Kidney capillary endothelial cell (primary cell): ENCODE data around the gene OSBPL6.
"Not testable (repeated sequence)": the region's sequence is repeated elsewhere in the genome, so short reads cannot be mapped to it uniquely, and the experiment has no call there.

Experiments used
- DNase-seq: peaks from one replicate; pipeline ENCODE4 v3.0.0-alpha.2; 2018; ENCODE audit warnings: low spot score

Gene OSBPL6

DNA sequence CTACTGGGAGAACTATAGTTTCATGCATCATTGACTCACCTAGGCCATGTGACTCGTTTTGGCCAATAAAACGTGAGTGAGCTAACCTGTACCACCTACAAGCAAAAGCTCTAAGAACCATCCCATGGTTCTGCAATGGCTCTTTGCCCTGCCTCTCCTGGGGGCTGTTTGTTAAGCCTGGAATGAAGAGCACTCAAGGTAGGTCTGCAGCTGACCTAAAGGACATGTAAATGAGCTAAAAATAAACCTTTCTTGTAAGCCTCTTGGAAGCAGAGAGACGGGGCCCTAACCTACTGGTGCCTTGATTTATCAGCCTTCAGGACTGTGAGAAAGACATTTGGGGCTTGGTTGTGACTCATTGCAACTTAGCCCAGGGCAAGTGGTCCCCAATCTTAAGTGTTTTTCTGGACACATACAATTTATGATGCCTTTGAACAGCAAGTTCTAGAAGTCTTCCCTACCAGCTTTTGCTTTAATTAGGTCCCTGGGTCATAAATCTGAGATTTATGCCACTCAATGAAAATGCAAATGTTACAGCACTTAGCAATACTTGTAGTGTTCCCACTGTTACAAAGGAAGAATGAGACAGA is 107.4 kb downstream of the OSBPL6 start:
- no peak for DNase-seq

DNA sequence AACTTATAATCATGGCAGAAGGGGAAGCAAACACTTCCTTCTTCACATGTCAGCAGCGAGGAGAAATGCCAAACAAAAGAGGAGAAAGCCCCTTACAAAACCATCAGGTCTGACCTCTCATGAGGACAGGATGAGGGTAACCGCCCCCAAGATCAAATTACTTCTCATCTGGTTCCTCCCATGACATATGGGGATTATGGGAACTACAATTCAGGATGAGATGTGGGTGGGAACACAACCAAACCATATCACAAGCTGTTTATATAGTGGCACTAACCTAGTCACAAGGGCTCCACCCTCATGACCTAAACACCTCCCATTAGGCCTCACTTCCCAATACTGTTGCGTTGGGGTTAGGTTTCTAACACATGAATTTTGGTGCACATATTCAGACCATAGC is 110.0 kb downstream of the OSBPL6 start:
- DNase-seq = no peak

DNA sequence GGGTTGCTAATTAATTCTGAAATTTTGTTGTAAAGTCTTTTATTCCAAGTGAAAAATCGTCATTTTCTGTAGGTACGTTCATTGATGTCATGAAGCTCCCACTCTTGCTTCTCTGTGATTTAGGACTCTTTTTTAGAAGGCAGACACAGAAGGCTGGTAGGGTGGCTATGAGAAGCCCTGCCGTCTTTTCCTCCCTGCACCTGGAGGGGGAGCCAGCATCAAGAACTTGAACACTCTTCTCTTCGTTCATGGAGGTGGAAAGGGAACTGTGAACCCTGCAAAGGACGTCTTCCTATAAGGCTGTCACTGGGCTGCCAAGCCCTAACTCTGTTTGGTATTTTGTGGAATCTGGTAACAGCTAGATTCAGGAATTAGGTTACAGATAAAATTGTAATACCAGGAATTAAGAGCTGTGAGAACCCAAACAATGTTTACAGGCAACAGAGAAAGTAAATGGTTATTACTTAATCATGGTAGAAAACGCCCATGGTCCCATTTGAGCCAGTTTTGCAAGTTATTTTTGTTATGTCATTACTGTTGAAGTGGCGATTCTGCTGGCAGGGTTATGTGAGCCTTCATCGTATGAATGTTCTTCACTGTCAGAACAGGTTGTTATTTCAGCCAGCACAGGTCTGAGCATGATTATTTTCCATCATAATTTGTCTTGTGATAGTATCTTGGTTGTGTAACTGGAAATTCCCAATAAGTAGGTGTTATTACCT is 112.2 kb downstream of the OSBPL6 start:
- peak; percentile 16 for DNase-seq

DNA sequence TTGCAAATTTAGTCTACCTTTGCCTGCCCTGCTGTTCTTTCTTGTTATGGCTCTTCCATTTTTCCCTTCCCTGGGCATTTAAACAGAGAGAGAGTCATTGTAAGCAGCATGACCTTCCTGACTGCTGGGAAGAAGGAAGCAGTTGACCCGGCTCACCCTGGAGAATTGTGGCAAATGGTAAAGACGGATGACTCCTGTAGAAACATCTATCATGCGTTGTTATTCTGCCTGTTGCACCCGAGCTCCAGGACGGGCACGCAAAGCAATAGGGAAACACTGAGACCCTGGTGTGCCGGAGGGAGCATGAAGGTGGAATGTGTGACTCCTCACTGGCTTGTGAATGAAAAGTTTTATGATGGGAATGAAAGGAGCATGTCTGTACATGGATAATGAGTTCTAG is 113.3 kb downstream of the OSBPL6 start:
- DNase-seq = no peak

DNA sequence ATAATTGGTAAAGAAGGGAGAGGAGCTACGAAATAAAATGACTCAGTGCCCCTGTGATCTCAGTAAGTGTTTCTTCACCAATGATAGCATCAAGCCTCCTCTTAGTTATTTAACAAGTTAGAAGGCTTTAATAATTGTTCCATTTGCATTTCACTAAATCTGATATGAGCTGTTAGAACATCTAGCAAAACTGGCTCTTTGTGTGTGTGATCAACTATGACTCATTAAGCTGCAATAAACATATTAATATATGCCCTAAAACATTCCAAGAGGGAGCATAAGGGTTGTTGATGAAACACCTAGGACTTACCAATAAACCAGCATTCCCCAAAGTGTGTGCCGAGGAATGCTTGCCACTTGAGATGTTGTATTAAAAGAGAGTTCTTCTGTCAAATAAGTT is 115.2 kb downstream of the OSBPL6 start:
- no peak for DNase-seq

DNA sequence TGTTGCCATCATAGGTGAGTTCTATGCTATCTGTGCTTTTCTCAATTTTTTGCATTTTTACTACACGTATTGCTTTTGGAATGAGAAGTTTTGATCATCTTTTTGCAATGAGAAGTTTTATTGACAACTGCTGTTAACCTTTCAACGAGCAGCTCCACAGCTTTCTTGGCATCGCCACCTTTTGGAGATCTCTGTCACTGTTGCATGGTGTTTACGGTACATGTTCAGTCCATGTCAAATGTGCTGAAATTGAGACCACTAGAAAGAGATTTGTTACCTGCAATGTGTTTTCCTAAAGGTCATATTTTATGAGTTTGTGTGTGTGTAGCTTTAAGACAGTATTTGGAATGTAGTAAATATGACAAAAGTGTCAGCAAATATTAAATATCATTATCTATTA is 120.8 kb downstream of the OSBPL6 start:
- DNase-seq = no peak

DNA sequence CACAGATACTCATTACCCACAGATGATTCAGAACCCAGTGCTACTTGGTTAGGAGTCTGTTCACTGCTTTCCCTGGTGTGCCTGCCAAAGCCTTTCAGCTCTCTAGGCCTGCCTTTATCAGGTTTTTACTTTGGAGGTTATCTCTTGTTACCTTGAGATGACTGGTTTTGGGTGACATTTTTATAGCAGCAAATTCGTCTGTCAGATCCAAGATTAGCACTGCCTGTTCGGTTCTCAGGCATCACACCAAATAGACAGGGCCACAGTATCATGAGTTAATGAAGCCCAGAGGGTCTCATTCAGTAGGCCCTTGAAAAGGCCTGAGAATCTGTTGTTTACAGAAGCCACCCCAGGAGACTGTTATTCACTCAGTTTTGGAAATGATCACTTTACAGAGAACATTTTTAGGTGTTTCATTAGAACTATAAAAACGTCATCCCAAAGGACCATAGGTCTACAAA is 121.2 kb downstream of the OSBPL6 start:
- DNase-seq = no peak

DNA sequence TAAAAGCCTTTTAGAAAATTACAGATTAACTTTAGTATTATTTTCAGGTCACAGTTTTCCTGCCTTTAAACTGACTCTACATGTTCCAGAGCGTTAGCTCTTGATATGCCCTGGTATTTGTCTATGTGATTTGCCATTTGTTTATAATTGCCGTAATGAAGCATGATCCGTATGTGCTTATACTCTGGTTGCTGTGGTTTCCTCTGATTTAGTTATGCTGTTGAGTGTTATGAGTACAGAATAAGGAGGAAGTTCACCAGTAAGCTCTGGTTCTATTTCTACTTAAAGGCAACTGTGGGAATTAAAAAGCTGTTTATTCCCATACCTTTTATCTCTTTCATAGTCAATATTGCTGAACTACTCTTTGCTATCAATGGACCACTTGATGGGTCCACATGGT is 123.5 kb downstream of the OSBPL6 start:
- DNase-seq = no peak

DNA sequence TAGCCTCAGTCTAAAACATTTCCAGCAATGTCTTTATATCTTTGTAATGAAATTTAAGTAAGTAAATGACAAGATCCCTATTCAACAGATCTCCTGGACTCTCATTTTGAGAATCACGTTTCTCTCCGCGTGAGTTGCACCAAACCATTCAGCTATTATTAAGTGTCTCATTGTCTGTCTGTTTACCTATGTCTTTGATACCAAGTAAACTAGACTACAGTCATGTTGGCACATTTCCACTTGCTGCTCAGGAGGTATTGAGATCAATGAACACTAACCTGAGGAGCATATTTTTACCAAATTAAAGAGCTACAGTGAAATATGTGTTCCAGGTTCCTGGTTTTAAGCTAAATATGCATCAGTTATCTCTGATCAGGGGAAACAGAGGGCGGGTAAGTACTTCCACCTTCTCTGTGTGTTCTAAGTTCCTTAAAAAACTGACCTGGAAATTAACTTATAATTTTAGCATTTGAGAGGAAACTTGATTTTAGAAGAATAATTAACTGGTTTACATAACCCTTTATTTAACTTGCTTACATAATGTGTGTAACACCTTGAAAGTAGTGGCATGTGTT is 125.8 kb downstream of the OSBPL6 start:
- DNase-seq = no peak

DNA sequence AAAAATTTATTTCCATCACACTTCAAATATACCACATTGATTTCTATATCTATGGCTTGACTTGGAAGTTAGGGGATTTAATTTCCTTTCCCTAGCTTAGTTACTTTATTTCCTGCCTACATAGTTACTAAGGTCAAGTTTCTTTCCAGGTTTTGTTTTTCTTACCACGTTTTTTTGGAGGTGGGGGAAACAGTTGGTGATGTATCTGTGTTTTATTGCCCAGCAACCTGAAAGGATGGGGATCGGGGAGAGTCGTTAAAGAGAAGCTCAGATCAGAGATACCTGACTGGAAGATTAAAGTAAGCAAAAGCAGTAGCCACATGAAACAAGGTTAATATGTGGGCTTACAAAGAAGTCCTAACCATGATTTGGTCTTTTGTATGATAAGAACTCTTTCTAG is 127.8 kb downstream of the OSBPL6 start:
- DNase-seq = no peak

DNA sequence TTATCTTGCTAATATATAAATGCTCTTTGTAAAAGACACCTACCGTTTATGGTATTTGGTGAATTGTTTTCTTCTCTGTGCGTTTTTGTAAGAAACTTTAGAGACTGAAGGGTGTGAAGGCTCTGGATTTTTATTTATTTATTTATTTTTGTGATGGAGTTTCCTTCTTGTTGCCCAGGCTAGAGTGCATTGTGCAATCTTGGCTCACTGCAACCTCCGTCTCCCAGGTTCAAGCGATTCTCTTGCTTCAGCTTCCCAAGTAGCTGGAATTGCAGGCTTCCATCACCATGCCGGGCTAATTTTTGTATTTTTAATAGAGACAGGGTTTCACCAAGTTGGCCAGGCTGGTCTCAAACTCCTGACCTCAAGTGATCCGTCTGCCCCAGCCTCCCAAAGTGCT is 129.0 kb downstream of the OSBPL6 start:
- not testable (repeated sequence) for DNase-seq

DNA sequence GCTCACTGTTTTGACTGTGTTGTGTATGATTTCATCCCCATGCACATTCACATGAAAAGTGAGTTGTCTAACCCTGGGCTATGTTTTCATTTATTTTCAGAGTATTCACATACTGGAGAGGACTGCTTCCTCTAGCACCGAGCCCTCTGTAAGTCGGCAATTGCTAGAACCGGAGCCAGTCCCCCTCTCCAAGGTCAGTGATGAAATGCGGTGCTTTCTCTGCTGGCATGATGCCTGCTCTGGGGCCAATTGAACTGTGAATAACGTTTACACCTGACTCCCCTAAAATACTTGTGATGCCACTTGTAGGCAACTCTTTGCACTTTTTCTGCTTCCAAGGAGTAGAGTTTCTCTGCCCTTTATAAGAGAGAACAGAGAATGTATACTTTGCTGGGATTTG is 129.8 kb downstream of the OSBPL6 start:
- no peak for DNase-seq

DNA sequence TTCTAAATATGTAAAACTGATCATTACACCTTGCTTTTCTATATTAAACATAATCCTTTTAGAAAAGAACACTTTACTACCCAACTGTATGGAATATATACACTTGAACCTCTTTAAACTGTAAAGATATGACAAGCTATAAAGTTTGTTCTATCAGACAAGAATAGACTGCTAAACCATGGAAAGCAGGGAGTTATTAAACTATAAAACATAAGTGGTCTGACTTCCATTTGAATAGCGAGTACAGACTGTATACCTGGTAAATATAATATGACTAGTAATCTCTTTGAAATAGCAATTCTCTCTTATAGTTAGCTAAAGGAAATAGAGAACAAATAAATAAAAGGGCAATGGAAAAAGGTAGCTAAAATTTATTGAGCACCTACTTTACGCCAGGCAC is 131.0 kb downstream of the OSBPL6 start:
- DNase-seq = no peak

DNA sequence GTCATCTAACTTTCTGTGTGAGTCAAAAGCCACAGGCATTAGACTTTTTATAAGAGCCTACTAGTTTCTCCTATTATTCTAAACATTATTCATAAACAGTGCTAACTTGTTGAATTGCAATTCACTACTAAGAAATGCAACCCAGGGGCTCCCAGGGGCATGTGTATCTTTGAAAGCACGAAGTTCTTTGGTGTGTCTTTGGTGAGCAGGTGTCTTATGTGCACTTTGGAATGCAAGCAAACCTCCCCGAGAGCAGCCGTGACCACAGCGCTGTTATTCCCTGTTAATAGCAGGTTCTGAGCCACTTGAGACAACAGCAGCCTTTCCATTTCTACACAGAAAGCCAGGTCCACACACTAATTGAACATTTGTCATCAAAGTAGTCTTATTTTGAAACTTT is 133.2 kb downstream of the OSBPL6 start:
- no peak for DNase-seq

DNA sequence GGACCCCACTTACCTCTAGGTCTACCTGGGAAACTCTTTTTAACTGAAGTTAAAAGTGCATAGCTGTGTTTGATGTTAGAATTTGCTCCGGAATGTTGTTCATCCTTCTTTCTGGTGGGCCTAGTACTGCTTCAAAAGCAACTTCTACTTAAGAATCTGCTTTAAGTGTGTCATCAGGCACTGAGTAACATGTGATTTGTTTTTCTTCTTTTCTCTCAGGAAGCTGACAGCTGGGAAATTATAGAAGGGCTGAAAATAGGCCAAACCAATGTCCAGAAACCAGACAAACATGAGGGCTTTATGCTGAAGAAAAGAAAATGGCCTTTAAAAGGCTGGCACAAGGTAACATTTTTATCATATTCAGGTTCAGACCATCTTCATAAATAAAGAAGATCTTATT is 133.7 kb downstream of the OSBPL6 start:
- no peak for DNase-seq

DNA sequence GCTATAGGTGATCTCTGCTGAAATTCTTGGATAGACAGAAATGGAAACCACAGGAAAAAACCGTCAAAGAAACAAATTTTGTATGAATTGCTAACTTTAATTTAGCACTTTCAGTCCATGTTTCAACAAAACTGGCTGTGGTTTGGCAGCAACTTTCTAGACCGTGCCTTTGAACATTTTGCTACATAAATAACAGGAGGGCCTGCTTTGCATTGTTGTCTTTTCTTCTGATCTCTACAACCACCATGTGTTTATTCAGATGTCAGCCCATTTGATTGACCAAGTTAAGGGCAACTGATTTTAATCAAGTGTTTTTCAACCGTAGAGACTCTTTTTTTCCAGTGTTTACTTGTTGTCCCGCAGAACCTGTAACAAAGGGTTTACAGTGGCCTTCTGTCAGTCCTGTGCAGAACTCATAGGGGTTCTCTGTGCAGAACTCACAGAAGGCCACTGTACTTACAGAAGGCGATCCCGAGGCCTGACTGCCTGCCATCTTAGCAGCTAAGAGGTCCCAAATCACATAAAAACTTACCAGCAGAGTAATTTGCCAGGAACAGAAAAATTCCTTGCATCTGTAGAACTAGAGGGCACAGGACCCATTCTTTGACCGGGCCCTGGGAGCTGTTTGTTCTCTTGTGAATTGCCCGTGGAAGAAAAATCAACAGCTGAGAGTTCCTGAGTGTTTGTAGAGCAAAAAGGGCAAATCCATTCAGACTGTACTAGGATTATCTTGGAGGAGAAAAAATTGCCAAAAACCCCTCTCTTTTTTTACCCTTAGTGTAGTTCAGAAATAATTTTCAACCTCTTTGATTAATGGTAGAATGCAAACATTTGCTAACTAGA is 136.1 kb downstream of the OSBPL6 start:
- DNase-seq = no peak

DNA sequence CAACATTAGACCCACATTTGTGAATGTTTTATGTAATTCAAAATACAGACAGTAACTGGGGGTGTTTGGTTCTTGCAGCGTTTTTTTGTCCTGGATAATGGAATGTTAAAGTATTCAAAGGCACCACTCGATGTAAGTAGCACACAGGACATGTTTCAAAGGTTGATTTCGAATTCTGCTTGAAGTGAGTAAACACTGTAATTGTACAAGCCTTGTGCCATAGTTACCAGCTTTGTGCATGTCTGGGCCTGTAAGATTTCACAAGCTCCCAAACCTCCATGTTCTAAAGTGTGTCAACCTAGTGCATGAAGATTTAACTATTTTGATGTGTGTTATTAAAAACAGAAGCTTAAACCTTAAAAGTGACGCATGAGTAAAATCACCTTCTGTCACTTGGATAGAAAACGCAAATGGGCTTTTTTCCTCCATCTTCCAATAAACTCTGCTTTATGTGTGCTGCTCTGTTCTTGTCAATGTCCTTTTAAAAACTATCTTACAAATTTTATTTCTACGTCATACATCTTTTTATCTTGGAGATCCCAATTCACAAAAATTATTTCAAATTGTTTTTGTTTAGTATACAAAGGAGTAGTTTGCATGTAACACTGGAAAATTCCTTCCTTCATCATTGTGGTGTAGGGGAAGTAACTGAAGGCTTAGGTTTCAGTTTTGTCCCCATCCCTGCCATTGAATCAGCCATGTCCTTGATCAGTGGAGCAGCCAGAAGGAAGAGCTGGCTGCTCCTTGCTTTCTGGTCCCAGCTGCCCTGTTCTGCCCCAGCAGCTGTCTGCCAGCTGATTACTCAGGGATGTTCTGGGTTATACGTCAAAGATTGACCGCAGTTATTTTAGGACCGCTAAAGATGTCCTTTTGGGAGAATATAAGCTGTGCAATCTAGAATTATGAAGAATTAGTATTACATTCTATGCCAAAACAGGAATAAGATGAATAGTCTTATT is 137.4 kb downstream of the OSBPL6 start:
- no peak for DNase-seq

DNA sequence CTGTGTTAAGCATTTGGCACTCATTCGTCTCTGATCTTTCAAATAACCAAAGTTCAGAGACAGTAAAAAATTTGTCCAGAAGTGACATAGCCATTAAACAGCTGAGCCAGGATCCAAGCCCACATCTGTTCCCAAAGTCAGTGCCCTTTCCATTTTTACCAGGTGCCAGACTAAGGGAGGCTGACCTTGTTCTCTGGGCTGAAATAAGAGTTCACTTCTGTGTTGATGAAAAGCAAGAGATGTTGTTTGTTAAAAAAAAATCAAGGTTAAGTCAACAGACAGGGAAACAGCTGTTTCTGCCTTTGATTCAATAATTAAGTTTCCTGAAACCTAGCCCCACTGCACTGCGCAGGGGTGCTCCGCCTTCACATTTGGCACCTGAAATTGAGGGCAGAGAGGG is 139.5 kb downstream of the OSBPL6 start:
- DNase-seq = no peak

DNA sequence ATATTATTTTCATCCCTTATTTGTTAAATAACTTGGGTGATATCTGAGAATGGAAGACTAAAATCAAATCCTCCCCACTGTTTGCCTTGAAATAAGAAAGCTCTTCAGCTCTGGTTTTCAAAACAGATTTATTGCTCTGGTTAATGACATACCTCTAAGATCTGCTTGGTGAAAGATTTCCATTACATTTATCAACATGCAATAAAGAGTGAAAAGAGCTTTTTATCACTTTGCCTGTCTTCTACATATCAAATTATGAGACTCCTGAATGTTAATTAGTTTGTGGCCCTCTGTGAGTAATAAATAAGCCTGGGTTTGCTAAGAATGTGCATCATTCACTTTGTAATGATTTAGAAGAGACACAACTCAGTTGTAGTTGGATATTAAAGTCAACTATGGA is 140.9 kb downstream of the OSBPL6 start:
- no peak for DNase-seq

DNA sequence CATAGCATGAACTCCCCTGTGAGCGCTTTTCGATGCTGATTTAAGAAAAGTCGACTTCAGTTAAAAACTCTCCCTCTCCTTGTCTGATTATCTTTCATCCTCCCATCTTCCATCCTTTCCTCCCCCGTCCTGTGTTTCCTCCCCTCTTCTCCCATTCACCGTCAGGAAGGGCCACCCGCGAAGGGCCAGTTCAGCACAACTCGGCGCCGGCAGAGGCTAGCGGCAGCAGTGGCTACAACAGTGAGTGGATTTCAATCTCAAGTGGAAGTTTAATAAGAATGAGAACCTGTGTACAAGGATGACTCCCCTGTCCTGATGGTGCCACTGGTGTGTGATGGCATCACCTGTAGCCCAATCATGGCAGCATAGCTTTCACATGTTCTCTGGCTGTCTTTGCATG is 149.8 kb downstream of the OSBPL6 start:
- no peak for DNase-seq

DNA sequence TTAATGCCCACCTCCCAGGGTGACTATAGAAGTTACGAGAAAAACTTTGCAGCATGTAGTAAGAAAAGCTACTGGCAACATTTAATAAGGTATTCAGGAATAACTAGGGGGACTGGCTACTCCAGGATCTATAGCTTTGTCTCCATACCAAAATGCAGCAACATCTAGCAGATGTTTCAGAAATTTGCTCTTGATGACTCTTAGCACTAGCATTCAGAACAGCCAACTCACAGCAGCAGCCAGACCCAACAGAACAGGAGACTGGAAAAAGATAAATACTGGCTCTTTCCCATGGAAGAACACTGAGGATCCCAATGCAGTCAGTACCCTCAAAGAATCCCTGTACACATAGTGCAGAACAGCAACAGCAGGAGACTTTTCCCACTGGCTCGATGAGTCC is 151.6 kb downstream of the OSBPL6 start:
- DNase-seq = no peak

DNA sequence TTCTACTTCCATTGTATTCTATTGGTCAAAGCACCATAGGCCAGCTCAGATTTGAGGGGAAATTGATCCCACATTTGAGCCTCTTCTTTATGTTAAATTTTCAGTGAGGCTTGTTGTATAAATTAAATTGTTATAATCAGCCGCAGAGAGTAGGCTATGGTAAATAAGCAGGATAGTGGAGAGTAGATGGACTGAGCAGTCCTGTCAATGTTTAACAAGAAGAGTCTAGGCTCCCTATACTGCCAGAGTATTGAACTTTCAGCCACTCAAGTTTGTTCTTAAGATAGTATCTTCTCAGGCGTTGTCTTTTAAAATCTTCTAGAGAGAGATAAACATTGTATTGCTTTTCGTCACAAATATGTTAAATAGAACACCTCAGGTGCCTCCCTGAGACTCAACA is 155.7 kb downstream of the OSBPL6 start:
- no peak for DNase-seq
